Measurements from ENCODE around the gene SNX5. TPM values are rescaled to one million over a fixed set of nuclear protein-coding genes. Genes with fewer than 3 reads are reported as not detected.

The SNX5 gene
- total RNA-seq, 1 experiment from 2014 or later: 165 TPM

GRCh38 chr20:17992847-17993513 is 24.4 kb upstream of the SNX5 start:
- peak; percentile 84 for DNase-seq (ENCODE audit: low read depth)

DNA sequence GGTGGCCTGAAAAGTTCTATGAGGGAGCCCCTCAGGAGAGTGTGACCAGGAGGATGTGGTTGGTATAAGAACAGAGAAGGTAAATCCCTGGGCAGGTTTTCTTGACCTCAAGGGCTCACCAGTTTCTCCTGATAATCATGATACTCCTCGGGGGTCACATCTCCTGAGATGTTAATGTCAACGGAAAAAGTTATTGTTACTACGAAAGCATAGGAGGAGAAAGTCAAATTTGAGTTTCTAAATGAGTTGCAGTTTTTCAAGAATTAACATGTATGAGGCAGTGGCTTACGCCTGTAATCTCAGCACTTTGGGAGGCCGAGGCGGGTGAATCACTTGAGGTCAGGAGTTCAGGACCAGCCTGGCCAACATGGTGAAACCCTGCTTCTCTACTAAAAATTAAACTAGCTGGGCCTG is 23.6 kb upstream of the SNX5 start:
- DNase-seq (ENCODE audit: low read depth): peak; percentile 48

- peak; percentile 92 for DNase-seq (ENCODE audit: low read depth)
Observed at GRCh38 chr20:17990278-17990972, 21.8 kb upstream of the SNX5 start.

- no peak for DNase-seq (ENCODE audit: low read depth)
Observed at GRCh38 chr20:17987988-17988387, 19.4 kb upstream of the SNX5 start.

- DNase-seq (ENCODE audit: low read depth): no peak
Observed at GRCh38 chr20:17985388-17986018, 16.9 kb upstream of the SNX5 start.

DNA sequence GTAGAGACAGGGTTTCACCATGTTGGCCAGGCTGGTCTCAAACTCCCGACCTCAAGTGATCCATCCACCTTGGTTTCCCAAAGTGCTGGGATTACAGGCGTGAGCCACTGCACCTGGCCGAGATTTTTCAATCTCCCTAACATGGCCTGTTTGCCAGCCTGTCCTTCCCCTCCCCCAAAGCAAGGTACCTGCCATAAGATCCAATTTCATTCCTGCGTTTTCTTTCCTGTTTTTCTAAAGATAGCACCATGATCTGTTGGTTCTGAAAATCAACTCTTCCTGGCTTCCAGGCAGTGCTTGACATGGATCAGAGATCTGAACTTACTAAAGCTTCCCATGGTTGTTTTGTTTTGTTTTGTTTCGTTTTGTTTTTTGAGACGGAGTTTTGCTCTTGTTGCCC is 7.7 kb upstream of the SNX5 start:
- no peak for DNase-seq (ENCODE audit: low read depth)

DNA sequence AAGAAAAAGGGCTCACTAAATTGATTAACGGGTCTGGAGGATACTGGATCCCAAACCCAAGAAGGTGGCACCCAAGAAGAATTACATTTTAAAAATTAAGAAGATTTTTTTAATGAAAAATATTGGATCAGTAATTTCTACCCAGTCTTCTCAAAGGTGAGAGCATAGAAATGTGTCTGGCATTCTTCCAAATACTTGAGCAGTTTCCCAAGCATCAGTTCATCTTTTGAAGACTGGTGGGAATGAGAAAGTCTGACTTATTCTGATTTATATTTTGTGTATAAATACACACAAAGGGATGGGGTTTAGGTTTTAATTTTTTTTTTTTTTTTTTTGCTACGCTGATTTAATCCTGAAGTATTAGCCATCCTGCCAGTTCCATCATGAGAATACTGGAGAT is 3.5 kb upstream of the SNX5 start:
- DNase-seq (ENCODE audit: low read depth): peak; percentile 55

- peak; percentile 82 for DNase-seq (ENCODE audit: low read depth)
Observed at GRCh38 chr20:17971300-17972013, 2.9 kb upstream of the SNX5 start.

- DNase-seq (ENCODE audit: low read depth): peak; percentile 86
Observed at GRCh38 chr20:17969884-17970409, 1.4 kb upstream of the SNX5 start.

- peak; percentile 74 for DNase-seq (ENCODE audit: low read depth)
Observed at GRCh38 chr20:17969278-17969883, 787 bp upstream of the SNX5 start.

DNA sequence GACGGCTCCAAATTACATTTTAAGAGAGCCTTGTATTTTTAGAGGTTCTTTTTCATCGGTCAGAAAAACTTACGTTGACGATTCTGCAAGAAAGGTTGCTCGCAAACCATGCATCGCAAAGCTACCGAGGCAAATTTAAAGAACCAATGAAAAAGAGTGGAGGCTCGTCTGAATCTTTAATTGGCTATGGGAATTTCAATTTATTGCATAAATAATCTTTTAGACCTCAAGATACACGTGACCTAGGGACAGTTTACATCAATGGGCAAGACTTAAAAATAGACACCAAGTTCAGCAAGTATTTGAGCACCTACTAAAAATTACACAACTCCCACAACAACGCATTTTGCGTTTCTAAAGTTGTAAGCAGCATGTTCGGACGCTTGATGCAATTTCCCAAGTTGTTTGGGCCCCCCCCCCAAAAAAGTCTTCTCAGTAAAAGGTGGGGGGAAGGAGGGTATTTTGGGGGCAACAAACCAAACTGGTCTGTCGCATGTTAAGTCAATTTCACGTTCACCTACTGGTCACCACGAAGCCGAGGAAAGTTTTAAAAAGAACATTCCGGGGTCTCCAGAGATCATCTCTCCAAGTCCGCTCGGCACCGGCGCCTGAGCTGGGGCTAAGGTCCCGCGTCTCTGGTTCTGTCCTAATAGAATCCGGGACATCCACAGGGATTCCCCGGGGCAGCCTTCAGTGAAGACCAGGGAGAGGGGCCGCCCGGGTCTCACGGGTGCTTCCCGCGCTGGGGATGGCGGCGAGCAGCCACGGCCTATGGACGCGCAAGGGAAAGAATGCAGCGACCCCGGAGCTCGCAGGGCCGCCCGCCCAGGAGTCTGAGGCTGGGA is 851 bp downstream of the SNX5 start:
- peak; percentile 65 for DNase-seq (ENCODE audit: low read depth)

DNA sequence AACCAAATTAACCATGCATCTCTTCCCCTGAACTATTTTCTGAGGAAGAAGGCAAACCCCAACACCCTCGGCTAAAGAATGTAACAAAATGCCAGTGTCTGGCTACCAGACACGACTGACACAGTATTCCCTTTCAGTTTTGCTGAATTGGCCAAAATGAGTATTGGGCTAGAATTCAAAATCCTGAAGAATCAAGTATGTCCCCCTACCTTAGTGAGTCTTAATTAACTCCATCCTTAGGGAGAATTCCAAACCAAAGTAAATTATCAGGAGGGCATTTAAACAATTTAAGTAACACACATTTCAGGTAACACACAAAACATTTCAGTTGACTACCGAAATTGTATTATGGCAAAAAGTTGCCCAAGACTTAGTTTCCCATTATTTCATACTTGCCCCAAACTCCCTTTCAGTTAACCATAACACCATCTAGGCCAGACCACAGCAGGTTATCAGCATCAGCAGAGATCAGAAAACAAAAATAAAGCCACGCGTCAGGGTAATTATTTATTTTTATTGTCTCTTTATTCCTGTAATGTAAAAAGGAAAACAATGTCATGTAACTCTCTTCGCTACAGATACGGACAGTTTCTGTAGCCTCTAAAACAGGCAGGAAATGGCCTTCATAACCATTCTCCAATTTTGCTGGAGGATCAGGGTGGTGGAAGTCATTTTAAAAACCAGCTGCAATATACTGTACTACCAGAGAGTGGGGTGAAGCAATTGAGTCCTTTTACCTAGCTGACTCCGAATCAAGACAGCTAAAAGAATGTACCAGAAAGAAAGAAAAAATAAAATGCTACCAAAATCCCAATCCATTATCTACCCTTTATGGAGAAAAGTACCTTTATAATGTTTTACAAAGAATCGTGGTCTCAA is 1.9 kb downstream of the SNX5 start:
- DNase-seq (ENCODE audit: low read depth): peak; percentile 63

DNA sequence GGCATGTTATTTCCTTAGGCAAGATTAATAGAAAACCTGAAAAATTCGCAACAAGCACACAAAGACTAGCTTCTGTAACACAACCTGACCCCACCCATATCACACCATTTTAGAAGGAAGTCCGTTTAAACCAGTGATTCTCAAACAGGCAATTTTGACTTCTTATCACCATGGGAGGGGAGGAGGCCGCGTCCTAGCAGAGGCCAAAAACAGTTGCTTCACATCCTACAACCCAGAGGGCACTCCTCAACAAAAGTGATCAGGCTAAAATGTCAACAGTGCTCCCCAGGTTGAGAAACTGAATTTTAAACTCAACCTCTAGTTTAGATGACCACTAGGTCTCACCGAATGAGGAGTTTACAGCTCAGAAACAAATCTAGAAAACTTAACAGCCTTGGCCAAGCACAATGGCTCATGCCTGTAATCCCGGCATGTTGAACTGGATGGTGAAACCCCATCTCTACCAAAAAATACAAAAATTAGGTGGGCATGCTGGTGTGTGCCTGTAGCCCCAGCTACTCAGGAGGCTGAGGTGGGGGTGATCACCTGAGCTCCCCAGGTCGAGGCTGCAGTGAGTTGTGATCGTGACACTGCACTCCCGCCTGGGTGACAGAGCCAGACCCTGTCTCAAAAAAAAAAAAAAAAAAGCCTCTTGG is 3.4 kb downstream of the SNX5 start:
- DNase-seq (ENCODE audit: low read depth): no peak

DNA sequence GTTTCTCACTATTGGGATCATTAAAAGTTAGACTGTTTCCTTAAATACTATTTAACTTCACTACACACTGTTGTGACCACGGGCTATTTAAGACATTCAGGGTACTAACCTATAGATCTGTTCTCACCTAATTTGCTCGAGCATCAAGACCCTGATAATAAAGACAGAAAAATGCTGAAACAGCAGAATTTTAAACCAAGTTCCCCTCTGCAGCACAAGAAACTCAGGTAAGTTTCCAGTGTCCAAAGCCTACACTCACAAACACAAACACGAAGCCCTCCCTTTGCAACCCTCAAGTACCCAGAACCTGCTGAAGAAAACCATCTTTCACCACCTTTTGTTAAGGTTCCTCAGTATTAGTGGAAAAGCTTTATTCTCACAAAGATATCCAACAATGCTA is 4.0 kb downstream of the SNX5 start:
- DNase-seq (ENCODE audit: low read depth): no peak

DNA sequence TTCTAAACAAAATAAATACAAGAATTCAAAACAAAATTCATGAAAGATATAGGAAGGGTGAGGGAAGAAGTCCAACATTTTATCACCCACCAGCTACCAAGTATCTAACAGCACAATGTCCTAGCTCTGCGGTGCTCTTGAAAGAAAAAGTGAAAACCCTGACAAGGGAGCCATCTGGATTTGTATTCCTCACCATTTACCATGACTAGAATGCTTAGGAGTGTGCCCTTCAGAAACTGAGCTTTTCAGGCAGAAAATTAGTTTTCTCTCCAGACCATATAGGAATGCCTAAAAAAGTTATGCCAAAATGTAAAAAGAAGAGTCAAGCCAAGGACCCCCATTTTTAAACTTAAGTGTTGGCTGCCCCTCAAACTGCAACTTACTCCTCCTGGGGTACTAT is 4.5 kb downstream of the SNX5 start:
- no peak for DNase-seq (ENCODE audit: low read depth)

- DNase-seq (ENCODE audit: low read depth): no peak
Observed at GRCh38 chr20:17963114-17963897, 5.3 kb downstream of the SNX5 start.

- no peak for DNase-seq (ENCODE audit: low read depth)
Observed at GRCh38 chr20:17961587-17961940, 7.0 kb downstream of the SNX5 start.

GRCh38 chr20:17960927-17961586 is 7.5 kb downstream of the SNX5 start:
- DNase-seq (ENCODE audit: low read depth): no peak
